ENCODE measurements around the gene RAPGEF4. TPM values are rescaled to one million over a fixed set of nuclear protein-coding genes. Genes with fewer than 3 reads are reported as not detected.

RAPGEF4 gene
- total and polyA plus RNA-seq, 2 of the 13 experiments (the other 11 are each of a cell fraction or from before 2014, with no cell fraction given), result 0.78 to 0.91 TPM

- TF ChIP-seq ZNF512B (CRISPR knock-in tag; IDR thresholded peaks at IDR 0.05; ENCODE audit: borderline replicate concordance), result peak; percentile 20; the same call in 1 of the 2 replicates
- no peak for TF ChIP-seq CCAR2 (optimal IDR thresholded peaks at IDR 0.05; ENCODE audit: low read depth, low read length)
- no peak for TF ChIP-seq ZNF296 (CRISPR knock-in tag; conservative IDR thresholded peaks at IDR 0.05)
- 0 out of 2 replicates have a peak, but pooled peaks have one; percentile 5 for TF ChIP-seq ZNF788 (CRISPR knock-in tag; IDR thresholded peaks at IDR 0.05; ENCODE audit: borderline replicate concordance)
- TF ChIP-seq XRCC5 (optimal IDR thresholded peaks at IDR 0.05; ENCODE audit: low read length), result no peak
Observed at GRCh38 chr2:173075056-173075780, 339.6 kb downstream of the RAPGEF4 start (continued).

- Histone ChIP-seq H4K20me1 (ENCODE audit: insufficient read depth, low read length) (no peaks in the 10 kb centered on the region), H3K36me3 (replicated peaks in 1 of 2; ENCODE audit: control insufficient read depth in 1 of 2, insufficient read depth in 2 of 2, low read length in 2 of 2) (no peaks in the 10 kb centered on the region), H3K27ac (ENCODE audit: extremely low read length, insufficient read depth, low read length) (peak within 1 kb of the TSS; percentile 45), H3K9me3 (ENCODE audit: low read length) (no peaks in the 10 kb centered on the region), H3K27me3 (ENCODE audit: control insufficient read depth in 1 of 2, insufficient read depth in 2 of 2, low read length in 2 of 2) (peaks cover 0 to 21% of the 10 kb centered on the region in 2 experiments; a peak in 3 of 5 replicates), H2AFZ (ENCODE audit: low read length) (peak within 1 kb of the TSS; percentile 79), H3K4me1 (ENCODE audit: insufficient read depth, low read length) (peaks cover 23% of the 10 kb centered on the region), H3K4me3 (replicated peaks in 1 of 3; ENCODE audit: insufficient read depth in 1 of 3, low read depth in 2 of 3, low read length in 3 of 3) (peak within 1 kb of the TSS; percentile 70 to 91 (median 80)), H3K4me2 (ENCODE audit: low read depth, low read length) (peak within 1 kb of the TSS; percentile 98), H3K9ac (ENCODE audit: insufficient read depth, low read depth, low read length) (peak within 1 kb of the TSS; percentile 76), H3K79me2 (ENCODE audit: insufficient read depth, low read length) (peaks cover 5% of the 10 kb centered on the region)
- ChIA-PET CTCF (ENCODE audit: low intra/inter-chr PET ratio, low total read pairs) (interaction anchor here (1.3 to 1.9 kb wide), 2 partner anchors 49 to 135 kb away, joined by 5 read pairs; no protein-coding TSS in a partner anchor), POLR2A (interaction anchor here (1.2 kb wide), 1 partner anchor 27 kb away, joined by 4 read pairs; no protein-coding TSS in a partner anchor)
- in situ Hi-C loops (cut with HindIII; ENCODE audit: extremely low pct_ligation_motif_present, low pct_unique_long_range_greater_than_20kb), result no loop called here
- WGBS (ENCODE audit: low lambda C conversion rate), result 3% methylated on average over 10 of the region's 106 CpGs
- ATAC-seq (peak; percentile 91), DNase-seq (ENCODE audit: low spot score) (peak; percentile 38), FAIRE-seq (no peak)
- intact Hi-C loops (cut with micrococcal nuclease; ENCODE audit: unreplicated experiment), result loop anchor here (2.0 to 10.0 kb wide), 3 partner anchors 49 to 279 kb away; partner anchors contain the start of gene CDCA7
- no TSS peak for BruUV-seq (replicated peaks)
- TF ChIP-seq ZBTB2 (CRISPR knock-in tag; IDR thresholded peaks at IDR 0.05; ENCODE audit: low read depth), result no peak
- TF ChIP-seq ZNF724P (CRISPR knock-in tag; IDR thresholded peaks at IDR 0.05; ENCODE audit: borderline replicate concordance), result no peak
- TF ChIP-seq ZNF143 (CRISPR knock-in tag; IDR thresholded peaks at IDR 0.05), result no peak
- no peak for TF ChIP-seq HOXA7 (CRISPR knock-in tag; IDR thresholded peaks at IDR 0.05)
- TF ChIP-seq ZNF619 (CRISPR knock-in tag; IDR thresholded peaks at IDR 0.05), result 0 out of 2 replicates have a peak, but pooled peaks have one; percentile 47
- no peak; the same call in 1 of the 2 replicates for TF ChIP-seq ZNF670 (CRISPR knock-in tag; IDR thresholded peaks at IDR 0.05; ENCODE audit: borderline replicate concordance)
- no peak for TF ChIP-seq MYNN (CRISPR knock-in tag; IDR thresholded peaks at IDR 0.05; ENCODE audit: low read depth)
- no peak for TF ChIP-seq ZNF570 (CRISPR knock-in tag; IDR thresholded peaks at IDR 0.05; ENCODE audit: borderline replicate concordance)
- TF ChIP-seq NFE2L2 (IDR thresholded peaks at IDR 0.05; ENCODE audit: low read length), result no peak
- peak; percentile 30 for TF ChIP-seq AGO2 (optimal IDR thresholded peaks at IDR 0.05; ENCODE audit: low read depth, low read length)
Observed at GRCh38 chr2:173075781-173076580, 340.3 kb downstream of the RAPGEF4 start, which contains the start of gene MAP3K20. TSS of gene MAP3K20 (plus strand) at chr2:173075846. CDS start at chr2:173091032, 15,186 bp downstream.

All from HepG2 (cell line).